GM19025 (cell line): Measurements from ENCODE around the gene RYK.
"Not testable (repeated sequence)": the region's sequence is repeated elsewhere in the genome, so short reads cannot be mapped to it uniquely, and the experiment has no call there.

Source experiments
- ATAC-seq: cut with Tn5 transposase; IDR thresholded peaks from one replicate; pipeline ENCODE4 v1.9.1; 2021; ENCODE audit warnings: mild to moderate bottlenecking, low read depth, moderate library complexity; ENCODE audit not compliant: unreplicated experiment

Gene RYK

DNA sequence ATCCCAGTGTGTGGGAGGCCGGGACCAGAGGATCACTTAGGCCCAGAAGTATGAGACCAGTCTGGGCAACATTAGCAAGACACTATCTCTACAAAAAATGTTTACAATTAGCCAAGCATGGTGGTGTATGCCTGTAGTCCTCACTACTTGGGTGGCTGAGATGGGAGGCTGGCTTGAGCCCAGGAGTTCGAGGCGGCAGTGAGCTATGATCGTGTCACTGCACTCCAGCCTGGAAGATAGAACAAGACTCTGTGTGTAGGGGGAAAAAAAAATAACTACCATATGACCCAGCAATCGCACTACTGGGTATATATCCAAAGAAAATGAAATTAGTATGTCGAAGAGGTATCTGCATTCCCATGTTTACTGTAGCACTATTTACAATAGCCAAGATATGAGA, 22.6 kb downstream of the RYK start:
- ATAC-seq = no peak

DNA sequence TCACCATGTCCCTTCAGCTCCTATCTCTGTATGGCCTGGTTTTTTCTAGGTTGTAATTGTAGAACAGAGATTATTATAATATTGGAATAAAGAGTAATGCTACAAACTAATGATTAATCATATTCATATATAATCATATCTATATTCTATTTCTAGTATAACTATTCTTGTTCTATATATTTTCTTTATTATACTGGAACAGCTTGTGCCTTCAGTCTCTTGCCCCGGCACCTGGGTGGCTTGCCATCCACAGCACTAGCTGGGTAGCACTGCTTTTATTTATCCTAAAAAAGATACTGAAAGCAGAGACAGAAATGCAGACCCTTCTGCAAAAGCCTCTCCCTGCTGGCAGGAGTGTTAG, 25.9 kb downstream of the RYK start:
- not testable (repeated sequence) for ATAC-seq

DNA sequence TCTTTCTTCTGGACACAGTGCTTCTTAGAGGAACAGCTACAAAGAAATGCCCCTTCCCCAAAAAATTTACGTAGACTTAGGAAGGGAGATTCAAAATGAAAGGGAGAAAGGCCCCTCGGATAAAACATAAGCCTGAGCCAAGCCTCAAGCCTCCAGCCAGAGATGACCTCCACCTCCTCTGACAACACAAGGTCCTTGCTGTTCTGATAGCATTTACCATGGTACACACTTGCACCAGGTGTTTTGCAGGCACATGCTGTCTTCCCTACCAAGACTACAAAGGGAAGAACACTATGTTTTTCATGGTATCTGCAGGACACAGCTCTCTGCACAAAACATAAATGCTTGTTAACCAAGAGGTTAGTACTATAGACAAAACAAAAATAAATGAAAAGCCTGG, 27.8 kb downstream of the RYK start:
- no peak for ATAC-seq

DNA sequence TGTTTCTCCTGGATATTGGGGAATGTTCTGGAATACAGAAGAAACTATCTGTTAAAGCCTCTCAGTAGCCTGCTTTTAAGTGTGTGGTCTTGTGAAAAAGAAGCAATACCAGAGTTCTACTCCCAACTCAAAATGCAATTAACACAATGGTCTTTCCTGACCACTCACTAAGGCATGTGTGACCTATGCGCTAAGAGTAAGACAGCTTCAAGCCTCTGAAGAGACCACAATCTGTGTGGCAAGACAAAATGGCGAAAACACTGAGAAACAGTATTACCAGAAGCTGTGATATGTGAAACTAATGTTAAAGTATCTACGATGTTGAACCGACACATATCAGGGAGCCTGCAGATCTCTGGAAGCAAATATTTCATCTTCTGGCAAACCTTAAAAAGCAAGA, 33.8 kb downstream of the RYK start:
- ATAC-seq = no peak

- no peak for ATAC-seq
Measured at GRCh38 chr3:134216191-134216764, 34.4 kb downstream of the RYK start.

DNA sequence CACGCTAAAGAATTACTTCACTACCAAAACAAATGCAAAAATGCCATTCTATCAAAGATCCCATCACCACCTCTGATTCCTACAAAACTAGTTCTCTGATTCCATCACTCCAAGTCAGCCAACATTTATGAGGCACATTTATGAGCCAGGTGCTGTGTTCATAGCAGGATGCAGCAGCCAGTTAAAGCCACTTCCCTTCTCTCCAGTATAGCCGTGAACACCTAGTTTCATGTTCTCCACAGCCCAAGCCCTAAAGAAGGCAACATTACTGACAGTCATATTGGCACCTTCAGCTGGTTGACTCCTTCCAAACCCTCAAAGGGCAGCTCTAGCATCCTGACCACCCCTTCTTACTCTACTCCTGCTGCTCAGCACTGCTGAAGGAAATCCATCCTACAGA, 36.4 kb downstream of the RYK start:
- no peak for ATAC-seq

DNA sequence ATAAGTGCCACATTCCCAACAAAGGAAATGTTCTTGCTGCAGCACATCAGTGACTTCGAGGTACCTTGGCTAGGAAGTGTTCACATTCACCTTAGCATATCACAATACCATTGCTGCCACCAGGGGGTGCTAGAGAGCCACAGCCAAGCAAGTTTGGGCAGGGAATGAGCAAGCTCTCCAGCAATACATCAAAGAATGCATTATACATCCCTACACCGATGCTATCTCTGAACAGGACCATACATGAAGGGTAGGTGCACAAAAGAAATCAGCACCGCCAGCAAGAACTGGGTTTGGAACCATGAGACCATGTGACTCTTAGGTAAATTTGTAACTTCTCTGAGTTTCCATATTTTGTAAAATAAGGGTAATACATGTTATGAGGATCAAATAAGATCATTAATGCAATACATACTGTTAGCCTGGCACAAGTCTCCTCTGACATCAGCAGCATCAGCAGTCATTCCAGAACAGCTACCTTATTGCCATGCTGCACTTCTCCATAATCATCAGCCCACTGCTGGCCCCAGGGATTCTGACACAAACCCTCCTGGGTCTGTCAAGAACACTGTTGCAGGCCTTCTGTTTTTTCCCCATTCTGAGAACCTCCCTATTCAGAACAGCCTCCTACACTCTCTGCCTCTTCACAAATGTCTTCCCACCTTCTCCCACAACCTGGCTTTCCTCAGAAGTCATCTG, 37.5 kb downstream of the RYK start:
- peak; percentile 65 for ATAC-seq

DNA sequence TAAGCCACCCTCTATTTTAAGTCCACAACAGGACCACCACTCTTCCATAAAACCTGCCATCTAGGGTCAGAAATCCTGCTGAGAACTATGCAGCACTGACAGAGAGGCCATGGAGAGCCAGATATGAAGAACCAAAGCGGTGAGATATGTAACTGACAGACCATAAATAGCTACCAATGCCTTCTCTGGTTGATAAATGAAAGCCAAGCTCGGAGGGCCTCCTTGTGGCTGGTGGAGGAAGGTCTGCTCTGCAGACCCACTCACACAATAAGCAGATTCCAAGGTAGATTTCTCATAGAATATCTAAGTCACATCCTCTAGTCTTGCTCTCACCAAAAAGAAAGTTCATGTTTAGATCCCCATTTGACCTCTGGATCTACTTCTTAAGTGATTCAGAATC, 38.9 kb downstream of the RYK start:
- ATAC-seq = peak; percentile 50

GRCh38 chr3:134205451-134205850, 45.2 kb downstream of the RYK start:
- no peak for ATAC-seq

- ATAC-seq = no peak
Measured at GRCh38 chr3:134201201-134202130, 49.2 kb downstream of the RYK start.

GRCh38 chr3:134199880-134200279, 50.8 kb downstream of the RYK start:
- not testable (repeated sequence) for ATAC-seq

DNA sequence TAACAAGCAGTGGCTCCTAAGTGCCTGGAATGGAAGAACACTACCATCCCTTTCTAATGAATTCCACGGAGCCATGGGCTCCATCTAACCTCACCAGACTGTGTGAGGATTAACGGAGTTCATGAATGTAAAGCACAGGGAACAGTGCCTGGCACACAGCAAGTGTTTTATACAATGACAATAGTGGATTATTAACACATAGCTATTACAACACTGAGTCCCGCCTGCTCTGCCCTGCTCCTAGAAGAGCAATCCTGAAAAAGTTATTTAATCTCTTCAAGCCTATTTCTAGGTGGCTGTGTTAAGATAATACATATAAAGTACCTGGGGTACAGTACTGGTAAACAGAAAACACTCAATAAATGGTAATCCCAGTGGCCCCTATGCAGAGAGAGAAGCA, 51.4 kb downstream of the RYK start:
- no peak for ATAC-seq

- ATAC-seq = no peak
Measured at GRCh38 chr3:134198414-134198813, 52.2 kb downstream of the RYK start.

- no peak for ATAC-seq
Measured at GRCh38 chr3:134197681-134198261, 52.9 kb downstream of the RYK start.

GRCh38 chr3:134194247-134194646, 56.4 kb downstream of the RYK start:
- no peak for ATAC-seq

DNA sequence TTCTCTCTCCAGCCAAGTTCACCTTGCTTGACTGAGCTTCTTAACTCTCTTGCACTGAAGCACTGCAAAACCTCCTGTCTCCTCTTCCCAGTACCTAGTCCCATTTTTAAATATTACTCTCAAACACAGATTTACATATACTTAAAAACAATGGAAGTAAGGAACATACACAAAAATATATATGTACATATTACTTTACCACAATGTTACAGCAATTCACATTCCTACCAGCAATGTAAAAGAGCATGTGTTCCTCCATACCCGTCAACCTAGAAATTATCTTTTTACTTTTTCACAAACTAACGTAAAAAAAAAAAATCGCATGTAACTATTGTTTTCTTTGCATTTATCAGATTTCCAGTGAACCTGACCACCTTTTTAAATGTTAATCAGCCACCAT, 60.4 kb downstream of the RYK start:
- no peak for ATAC-seq

- ATAC-seq = no peak
Measured at GRCh38 chr3:134189849-134190248, 60.8 kb downstream of the RYK start.

- no peak for ATAC-seq
Measured at GRCh38 chr3:134186391-134186790, 64.3 kb downstream of the RYK start.

DNA sequence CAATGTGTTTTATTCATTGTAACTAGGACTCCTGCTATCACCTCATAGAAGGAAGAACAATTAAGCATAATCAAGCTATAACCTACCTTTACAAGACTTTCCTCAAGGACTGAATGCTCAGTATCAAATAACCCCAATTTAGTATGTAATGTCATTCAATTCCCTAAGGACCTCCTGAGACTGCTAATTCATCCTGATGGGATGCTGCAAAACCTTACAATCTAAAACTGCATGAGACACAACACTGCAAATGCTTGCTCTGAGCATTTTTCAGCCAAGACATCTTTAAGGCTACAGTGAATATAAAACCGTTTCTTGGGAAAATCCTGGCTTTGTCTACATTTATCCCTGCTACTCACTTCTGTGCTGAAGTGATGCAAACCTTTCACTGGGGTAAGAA, 69.9 kb downstream of the RYK start:
- no peak for ATAC-seq

GRCh38 chr3:134179508-134179907, 71.2 kb downstream of the RYK start:
- no peak for ATAC-seq

DNA sequence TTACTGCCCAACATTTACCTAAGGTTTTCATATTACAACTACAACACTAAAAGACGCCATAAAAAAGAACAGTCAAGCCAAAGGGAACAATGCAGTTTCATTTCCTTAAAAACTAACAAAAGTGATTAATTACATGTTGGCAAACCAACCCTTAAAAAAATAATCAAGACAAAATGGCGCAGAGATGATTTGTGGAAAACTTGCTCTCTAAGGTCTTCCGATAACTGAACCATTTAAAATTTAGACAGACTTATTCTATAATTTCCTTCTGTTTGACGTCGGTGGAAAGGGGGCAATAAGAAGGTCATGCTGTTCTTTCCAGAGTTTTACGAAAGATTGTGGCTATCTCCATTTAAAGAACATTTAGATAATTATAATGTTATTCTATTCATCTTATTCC, 87.6 kb downstream of the RYK start:
- no peak for ATAC-seq
